Endothelial cell of umbilical vein (primary cell): ENCODE results near the gene CSRP1. TPM values are rescaled to one million over a fixed set of nuclear protein-coding genes. Genes with fewer than 3 reads are reported as not detected.

Experiments
- BruUV-seq: library from RNA; stranded (reverse); fragments of 400-500 nt; replicated peaks from 2 replicates; lab custom pipeline; 2021; lab: Mats Ljungman, UMichigan
- CTCF ChIA-PET: fragments of 300-600, 350-600 bp; sonication (Branson Sonifier 250); formaldehyde crosslinking; loops from one replicate; lab custom pipeline; 2021; ENCODE audit warnings: antibody characterized with exemption, inconsistent platforms; lab: Charles Lee
- POLR2A ChIA-PET: fragments of 300-600, 350-600 bp; sonication (Branson Sonifier 250); formaldehyde crosslinking; loops from one replicate; lab custom pipeline; 2021; ENCODE audit warnings: antibody characterized with exemption, inconsistent platforms; lab: Charles Lee
- DNase-seq: peaks from one replicate; pipeline ENCODE4 v3.0.0-alpha.2; 2011; ENCODE audit warnings: low read depth, low spot score
- FAIRE-seq: peaks from 2 replicates; lab custom pipeline; 2011; peaks lifted over from hg19 to GRCh38; lab: Jason Lieb, UNC
- H2AFZ ChIP-seq: 2 replicates; pipeline ENCODE4 v1.6.0; 2012; ENCODE audit warnings: low read depth, low read length, control low read depth, inconsistent platforms
- H3K27ac ChIP-seq: 2 replicates; pipeline ENCODE4 v1.5.1; 2011; ENCODE audit warnings: low read depth, mild to moderate bottlenecking, control low read depth, low read length, moderate library complexity; ENCODE audit not compliant: insufficient read depth
- H3K27me3 ChIP-seq, 2 experiments: 2 replicates each; pipeline versions ENCODE4 v1.6.0 to v1.6.1; 2011; ENCODE audit warnings: low read length in 2 of 2, mixed read lengths in 1 of 2; ENCODE audit not compliant: control insufficient read depth in 2 of 2, insufficient read depth in 2 of 2
- H3K36me3 ChIP-seq, 2 experiments: 2 replicates in 1 of 2; 3 replicates in 1 of 2; pipeline ENCODE4 v1.5.1; 2011; ENCODE audit warnings: low read length in 2 of 2, mild to moderate bottlenecking in 1 of 2, moderate library complexity in 1 of 2; ENCODE audit not compliant: control insufficient read depth in 2 of 2, insufficient read depth in 2 of 2; ENCODE audit errors: extremely low read depth in 1 of 2
- H3K4me1 ChIP-seq: 3 replicates; pipeline ENCODE4 v1.5.1; 2011; ENCODE audit warnings: mild to moderate bottlenecking, low read length; ENCODE audit not compliant: control insufficient read depth, insufficient read depth; ENCODE audit errors: extremely low read depth
- H3K4me2 ChIP-seq: 2 replicates; pipeline ENCODE4 v1.6.1; 2011; ENCODE audit warnings: low read length, control low read depth, mixed read lengths; ENCODE audit not compliant: insufficient read depth
- H3K4me3 ChIP-seq, 3 experiments: fragments of 200-600 bp in 1 of 3; sonication (generic), shearing (Covaris generic) in 1 of 3; replicated peaks in 1 of 3; 2 replicates each; pipeline ENCODE4 v1.5.1; 2011 to 2016; ENCODE audit warnings: control low read depth in 3 of 3, low read length in 3 of 3, mild to moderate bottlenecking in 2 of 3, inconsistent platforms in 1 of 3, low read depth in 1 of 3, moderate library complexity in 1 of 3; ENCODE audit not compliant: insufficient read depth in 1 of 3
- H3K79me2 ChIP-seq: 2 replicates; pipeline ENCODE4 v1.6.0; 2012; ENCODE audit warnings: low read length, inconsistent platforms; ENCODE audit not compliant: control insufficient read depth, insufficient read depth
- H3K9ac ChIP-seq: replicated peaks from 2 replicates; pipeline ENCODE3; 2011; ENCODE audit warnings: low read length, control low read depth; ENCODE audit not compliant: insufficient read depth; ENCODE audit errors: extremely low read depth
- H3K9me1 ChIP-seq: replicated peaks from 3 replicates; pipeline ENCODE4 v1.6.0; 2011; ENCODE audit warnings: mild to moderate bottlenecking, low read length; ENCODE audit not compliant: control insufficient read depth, insufficient read depth; ENCODE audit errors: extremely low read depth
- H3K9me3 ChIP-seq: replicated peaks from 2 replicates; pipeline ENCODE4 v1.5.1; 2012; ENCODE audit warnings: low read length, inconsistent platforms; ENCODE audit not compliant: control insufficient read depth, insufficient read depth
- H4K20me1 ChIP-seq: replicated peaks from 2 replicates; pipeline ENCODE3; 2011; ENCODE audit warnings: mild to moderate bottlenecking, low read length; ENCODE audit not compliant: control insufficient read depth, insufficient read depth; ENCODE audit errors: extremely low read depth
- CTCF ChIP-seq, 2 donors: IDR thresholded peaks; 1 replicate in 1 of 2; 2 replicates in 1 of 2; pipeline ENCODE4 v1.5.1; 2011; ENCODE audit warnings: low read length in 2 of 2, mild to moderate bottlenecking in 2 of 2, moderate library complexity in 2 of 2, control low read depth in 1 of 2, inconsistent platforms in 1 of 2, low read depth in 1 of 2; ENCODE audit not compliant: insufficient read depth in 1 of 2; ENCODE audit errors: extremely low read depth in 1 of 2
- EZH2 ChIP-seq: IDR thresholded peaks from 2 replicates; pipeline ENCODE4 v1.6.1; 2012; ENCODE audit warnings: borderline replicate concordance, low read depth, mild to moderate bottlenecking, moderate library complexity, low read length, inconsistent platforms; ENCODE audit not compliant: severe bottlenecking
- FOS ChIP-seq: IDR thresholded peaks from 2 replicates; pipeline ENCODE4 v1.6.1; 2011; ENCODE audit warnings: mild to moderate bottlenecking, low read length, moderate library complexity, borderline replicate concordance; ENCODE audit not compliant: insufficient read depth
- GATA2 ChIP-seq: IDR thresholded peaks from 2 replicates; pipeline ENCODE4 v1.7.0; 2011; ENCODE audit warnings: low read depth, mild to moderate bottlenecking, moderate library complexity, mixed read lengths, low read length; ENCODE audit not compliant: insufficient read length, insufficient read depth
- JUN ChIP-seq: IDR thresholded peaks from 2 replicates; pipeline ENCODE4 v1.6.1; 2011; ENCODE audit warnings: borderline replicate concordance, low read depth; ENCODE audit not compliant: insufficient read length, insufficient read depth
- MYC ChIP-seq: IDR thresholded peaks from one replicate; pipeline ENCODE4 v1.6.1; 2011; ENCODE audit warnings: mild to moderate bottlenecking, low read depth, low read length
- POLR2A ChIP-seq: IDR thresholded peaks from 2 replicates; pipeline ENCODE4 v1.6.1; 2012; ENCODE audit warnings: low read depth, mild to moderate bottlenecking, control low read depth, low read length
- POLR2AphosphoS5 ChIP-seq: IDR thresholded peaks from 2 replicates; pipeline ENCODE4 v1.6.1; 2012; ENCODE audit warnings: low read depth, mild to moderate bottlenecking, control low read depth, low read length, moderate library complexity; ENCODE audit not compliant: insufficient read depth
- dilution Hi-C: fragments of 300-500 bp; cut with MboI; formaldehyde crosslinking; loops from one replicate; pipeline ENCODE4 v1.15.0; 2019; ENCODE audit warnings: low sequenced_read_pairs; ENCODE audit not compliant: extremely low pct_ligation_motif_present
- intact Hi-C: fragments of 100-400 bp; cut with micrococcal nuclease; formaldehyde crosslinking; loops from one replicate; pipeline ENCODE4 v1.10.0; 2022
- polyA plus RNA-seq, 4 experiments: library from polyadenylated mRNA; depleted of rRNA in 3 of 4; stranded (reverse) in 3 of 4; unstranded in 1 of 4; fragments of >200 nt; gene quantifications; 2 replicates each; pipeline versions ENCODE4 v1.2.1 to v1.2.3, GENCODE V29; 2011 to 2012; ENCODE audit warnings: missing spikeins in 1 of 4
- total RNA-seq: library from RNA; stranded (reverse); gene quantifications from 2 replicates; pipeline ENCODE4 v1.2.3, GENCODE V29; 2021
- TF ChIP-seq, protein P1 (sequence below): IDR thresholded peaks from 2 replicates; pipeline ENCODE4 v1.6.1; 2011; ENCODE audit not compliant: insufficient read depth, insufficient read length

CSRP1 gene
- total and polyA plus RNA-seq, 2 donors (not counting 3 experiments of a cell fraction or from before 2014, with no cell fraction given): 393 to 510 TPM

DNA sequence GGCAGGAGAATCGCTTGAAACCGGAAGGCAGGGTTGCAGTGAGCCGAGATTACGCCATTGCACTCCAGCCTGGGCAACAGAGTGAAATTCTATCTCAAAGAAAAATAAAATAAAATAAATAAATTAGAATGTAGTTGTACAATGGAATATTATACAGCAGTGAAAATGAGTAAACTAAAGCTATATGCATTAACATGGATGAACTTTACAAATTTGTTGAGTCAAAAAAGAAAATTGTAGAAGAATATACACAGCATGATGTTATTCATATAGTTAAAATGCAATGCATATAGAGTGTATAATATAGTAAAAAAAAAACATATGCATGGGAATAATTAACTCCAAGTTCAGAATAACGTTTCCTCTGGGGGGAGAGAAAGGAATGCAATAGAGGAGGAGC lies 21.0 kb upstream of the CSRP1 start:
- ChIA-PET CTCF (no interaction called here), POLR2A (interaction anchor here (1.0 kb wide), 1 partner anchor 181 kb away, joined by 3 read pairs; no protein-coding TSS in a partner anchor)
- H3K9me3 ChIP-seq: no peaks in the 10 kb centered on the region
- no peak overlapping the region for H3K4me2 ChIP-seq
- H3K27ac ChIP-seq: no peak overlapping the region
- DNase-seq (no peak), FAIRE-seq (no peak)
- H2AFZ ChIP-seq: no peak overlapping the region
- no peaks in the 10 kb centered on the region for H3K4me1 ChIP-seq
- BruUV-seq: no TSS peak
- H3K4me3 ChIP-seq: no peak overlapping the region
- no peaks in the 10 kb centered on the region for H3K36me3 ChIP-seq
- H3K27me3 ChIP-seq: no peaks in the 10 kb centered on the region
- no peak overlapping the region for H3K9ac ChIP-seq
- H3K79me2 ChIP-seq: no peaks in the 10 kb centered on the region
- H3K9me1 ChIP-seq: no peaks in the 10 kb centered on the region
- intact Hi-C loops: no loop called here
- TF ChIP-seq EZH2 (no peak), MYC (no peak), CTCF (IDR thresholded peaks at IDR 0.05; ENCODE audit: extremely low read depth in 1 of 2, insufficient read depth in 1 of 2, low read depth in 1 of 2, low read length in 2 of 2) (no peak), JUN (no peak), GATA2 (no peak), POLR2AphosphoS5 (no peak), FOS (no peak), POLR2A (no peak)
- TF ChIP-seq, protein P1, sequence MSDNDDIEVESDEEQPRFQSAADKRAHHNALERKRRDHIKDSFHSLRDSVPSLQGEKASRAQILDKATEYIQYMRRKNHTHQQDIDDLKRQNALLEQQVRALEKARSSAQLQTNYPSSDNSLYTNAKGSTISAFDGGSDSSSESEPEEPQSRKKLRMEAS: no peak
- dilution Hi-C loops: no loop called here
- no peaks in the 10 kb centered on the region for H4K20me1 ChIP-seq
